ENCODE results near the gene NRG2.

NRG2 gene

DNA sequence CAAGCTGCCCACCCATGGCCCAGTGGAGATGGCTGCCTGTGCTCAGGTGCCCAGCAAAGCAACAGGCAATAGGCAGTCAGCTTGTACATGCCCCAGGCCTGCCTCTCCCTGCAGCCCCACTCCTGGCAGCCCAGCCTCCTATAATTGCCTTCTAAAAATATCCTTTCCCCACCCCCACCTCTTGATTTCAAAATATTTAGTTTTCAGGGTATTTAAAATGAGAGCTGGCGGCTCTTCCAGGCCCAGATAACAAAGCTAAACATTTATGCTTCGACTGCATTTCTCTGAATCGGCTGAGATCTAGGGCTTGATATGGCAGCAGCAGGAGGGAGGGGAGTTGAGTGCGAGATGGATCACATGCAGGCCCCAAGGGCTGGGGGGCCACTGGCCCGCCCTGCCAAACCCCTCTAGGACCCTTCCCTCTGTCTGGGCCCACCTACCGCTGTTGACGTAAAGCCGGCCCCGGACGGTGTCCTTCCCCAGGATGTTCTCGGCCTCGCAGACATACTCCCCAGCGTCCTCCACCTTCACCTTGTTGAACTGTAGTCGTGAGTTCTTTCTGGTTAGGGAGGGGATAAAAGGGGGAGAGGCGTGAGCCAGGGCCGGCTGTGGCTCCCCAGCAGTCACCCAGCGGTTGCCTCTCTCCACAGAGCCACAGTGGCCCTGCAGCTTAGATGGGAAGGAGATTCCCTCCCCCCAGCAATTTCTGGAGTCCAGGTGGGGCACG lies 162.5 kb downstream of the NRG2 start:
- DNase-seq (ENCODE audit: low spot score): no peak

DNA sequence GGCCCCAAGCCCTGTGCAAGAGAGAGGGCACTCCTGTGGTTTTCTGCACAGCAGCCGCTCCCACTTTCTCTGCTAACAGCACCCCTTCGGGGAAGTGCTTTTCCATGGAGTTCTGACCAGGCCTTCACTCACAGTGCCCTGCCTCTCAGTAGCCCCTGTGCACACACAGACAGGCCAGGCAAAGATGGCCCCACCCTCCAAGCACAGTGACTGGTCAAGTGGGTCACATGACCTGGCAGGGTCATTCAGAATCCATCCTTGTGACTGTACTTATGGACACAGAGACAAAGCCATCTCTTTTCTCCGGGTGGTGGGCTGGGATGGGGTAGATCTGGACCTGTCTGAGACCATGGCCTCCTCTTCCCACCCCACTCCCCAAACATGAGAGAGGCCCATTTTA lies 165.0 kb downstream of the NRG2 start:
- no peak for DNase-seq (ENCODE audit: low spot score)

DNA sequence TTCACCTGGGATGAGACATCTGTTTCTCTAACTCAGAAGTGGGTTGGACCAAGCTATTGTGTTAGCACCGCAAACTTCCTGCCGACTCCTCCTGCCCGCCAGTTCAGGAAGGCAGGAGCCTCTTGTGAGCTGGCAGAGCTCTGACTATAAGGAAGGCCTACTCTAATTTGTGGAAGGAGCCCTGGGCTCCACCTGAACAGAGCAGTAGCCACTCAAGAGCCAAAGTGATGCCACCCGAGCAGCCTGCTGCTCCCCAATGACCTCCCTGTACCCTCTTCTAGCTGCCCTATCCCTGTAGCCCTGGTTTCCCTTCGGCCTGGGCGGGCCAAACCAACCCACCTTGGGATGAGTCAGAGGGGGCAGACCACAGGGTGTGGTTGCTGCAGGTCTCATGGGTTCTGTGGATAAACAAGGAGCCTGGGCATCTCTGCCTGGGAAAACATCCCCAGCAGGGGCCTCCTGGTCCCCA lies 165.9 kb downstream of the NRG2 start:
- no peak for DNase-seq (ENCODE audit: low spot score)

DNA sequence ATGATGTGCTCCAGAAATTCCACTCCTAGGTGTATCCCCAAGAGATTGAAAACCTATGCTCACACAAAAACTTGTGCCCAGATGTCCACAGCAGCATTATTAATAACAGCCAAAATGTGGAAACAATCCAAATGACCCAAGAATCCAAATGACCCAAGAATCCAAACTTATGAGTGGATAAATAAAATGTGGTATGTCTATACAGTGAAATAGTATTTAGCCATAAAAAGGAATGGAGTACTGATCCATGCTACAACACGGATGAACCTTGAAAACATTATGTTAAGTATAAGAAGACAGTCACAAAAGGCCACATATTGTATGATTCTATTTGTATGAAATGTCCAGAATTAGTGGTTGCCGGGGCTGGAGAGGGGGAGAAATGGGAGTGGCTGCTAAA lies 167.1 kb downstream of the NRG2 start:
- no peak for DNase-seq (ENCODE audit: low spot score)

DNA sequence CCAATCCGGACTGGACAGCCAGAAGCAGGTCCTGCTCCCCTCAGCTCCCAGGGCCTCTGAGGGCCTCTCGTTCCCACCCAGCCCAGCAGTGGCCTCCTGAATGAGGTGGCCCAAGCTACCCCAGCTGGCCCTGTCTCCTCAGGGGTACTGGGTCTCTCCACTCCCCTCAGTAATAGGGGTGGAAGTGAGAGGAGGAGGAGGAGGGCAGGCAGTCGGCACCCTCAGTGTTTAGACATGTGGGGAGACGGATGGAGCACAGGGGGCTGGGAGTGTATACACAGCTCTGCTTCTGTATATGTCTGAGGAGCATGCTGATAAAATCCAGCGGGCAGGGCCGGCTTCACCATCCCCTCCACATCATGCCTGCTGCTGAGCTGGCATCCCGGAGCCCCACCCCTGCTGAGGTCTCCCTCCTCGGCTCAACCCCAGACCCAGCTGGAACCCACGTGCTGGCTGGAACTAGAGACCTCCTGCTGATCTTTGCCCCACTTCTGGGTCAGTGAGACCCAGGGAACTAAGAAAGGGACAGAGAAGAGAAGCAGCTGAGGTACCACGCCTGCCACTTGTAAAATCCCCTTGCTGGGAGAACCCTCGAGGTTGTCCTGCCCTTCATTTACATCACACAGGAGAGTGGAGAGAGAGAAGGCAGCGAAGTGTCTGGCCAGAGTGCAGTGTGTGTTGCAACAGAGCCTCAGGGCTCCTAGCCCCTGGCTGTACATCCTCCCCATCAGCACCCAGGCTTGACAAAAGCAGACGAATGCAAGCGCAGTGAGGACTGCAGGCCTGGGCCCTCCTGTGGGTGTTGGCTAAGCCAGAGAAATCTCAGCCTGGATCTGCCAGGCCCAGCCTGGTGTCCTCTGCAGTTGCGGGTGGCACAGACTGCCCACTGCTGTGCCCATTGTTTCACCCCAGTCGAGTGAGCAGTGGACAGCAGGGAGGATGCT lies 170.0 kb downstream of the NRG2 start:
- no peak for DNase-seq (ENCODE audit: low spot score)

GRCh38 chr5:139872052-139872766 lies 170.9 kb downstream of the NRG2 start:
- DNase-seq (ENCODE audit: low spot score): no peak

DNA sequence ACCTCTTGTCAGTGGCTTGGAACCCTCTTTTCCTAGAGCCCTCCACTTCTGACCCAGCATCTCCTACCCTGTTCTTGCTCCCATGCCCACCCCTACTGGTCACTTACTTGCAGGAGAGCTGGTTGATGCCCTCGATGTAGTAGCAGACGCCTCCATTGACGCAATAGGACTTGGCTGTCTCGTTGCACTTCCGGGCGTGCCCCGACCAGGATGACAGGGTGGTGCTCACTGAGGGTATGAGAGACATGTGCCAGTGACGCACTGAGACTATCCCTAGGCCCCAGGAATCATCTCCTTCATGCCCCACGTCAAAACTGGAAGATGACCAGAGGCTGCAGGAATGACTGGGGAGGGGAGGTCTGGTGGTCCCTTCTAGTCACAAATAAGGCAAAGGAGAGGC lies 171.5 kb downstream of the NRG2 start:
- no peak for DNase-seq (ENCODE audit: low spot score)

GRCh38 chr5:139870677-139871076 lies 172.4 kb downstream of the NRG2 start:
- no peak for DNase-seq (ENCODE audit: low spot score)

- DNase-seq (ENCODE audit: low spot score): no peak
Measured at GRCh38 chr5:139869042-139869790, 173.9 kb downstream of the NRG2 start.

- DNase-seq (ENCODE audit: low spot score): no peak
Measured at GRCh38 chr5:139867581-139867980, 175.5 kb downstream of the NRG2 start.

- DNase-seq (ENCODE audit: low spot score): no peak
Measured at GRCh38 chr5:139867109-139867508, 176.0 kb downstream of the NRG2 start.

DNA sequence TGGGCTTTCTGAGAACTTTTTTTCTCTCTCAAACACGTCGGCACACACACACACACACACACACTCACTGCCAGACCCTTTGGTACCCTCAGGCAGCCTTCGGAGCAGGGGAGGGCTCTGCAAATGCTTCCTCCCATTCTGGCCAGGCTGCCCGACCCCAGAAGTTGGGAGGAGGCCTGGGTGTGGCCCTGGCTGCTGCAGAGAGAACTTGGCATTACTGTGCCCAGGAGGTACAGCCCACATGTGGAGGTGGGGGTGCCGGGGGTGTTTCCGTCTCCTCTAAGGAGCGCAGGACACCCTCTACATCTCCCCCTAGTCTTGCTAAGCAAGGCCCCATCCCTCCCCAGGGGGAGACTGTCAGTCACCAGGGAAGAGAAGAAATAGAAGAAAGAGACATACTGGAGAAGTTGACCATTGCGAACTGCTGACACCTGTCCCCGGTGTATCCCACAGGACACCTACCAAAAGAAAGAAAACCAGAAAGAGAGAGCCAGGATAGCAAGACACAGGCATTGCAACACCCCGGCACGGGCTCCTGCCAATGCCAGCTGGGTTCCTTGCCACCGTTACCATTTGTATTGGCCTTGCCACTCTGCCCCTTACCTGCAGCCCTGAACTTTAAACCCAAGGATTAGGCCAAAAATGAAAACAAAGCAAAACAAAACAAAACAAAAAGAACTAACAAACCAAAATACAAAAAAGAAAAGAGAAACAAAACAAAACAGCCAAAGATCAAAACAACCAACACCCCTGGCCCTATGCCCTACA lies 178.2 kb downstream of the NRG2 start:
- DNase-seq (ENCODE audit: low spot score): no peak

- peak; percentile 81 for DNase-seq (ENCODE audit: low spot score)
Measured at GRCh38 chr5:139863855-139864558, 179.1 kb downstream of the NRG2 start.

DNA sequence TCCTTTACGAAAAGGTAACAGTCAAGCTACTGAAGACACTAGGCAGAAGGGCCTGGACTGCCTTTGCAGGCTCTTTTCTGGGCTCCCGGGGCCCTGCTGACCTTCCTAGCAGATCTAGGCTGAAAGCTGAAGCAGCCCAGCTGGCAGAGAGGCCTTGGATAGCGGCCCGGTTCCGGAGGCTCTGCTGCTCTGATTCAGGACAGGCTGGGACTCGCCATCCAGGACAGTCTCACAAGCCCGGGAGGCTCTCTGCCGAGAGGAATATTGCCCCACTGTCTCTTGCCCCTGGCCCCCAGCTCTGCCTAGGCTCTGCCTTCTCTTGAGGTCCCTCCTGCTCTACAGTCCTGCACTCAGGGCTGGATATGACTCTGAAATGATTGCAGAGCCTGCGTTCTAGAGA lies 179.7 kb downstream of the NRG2 start:
- DNase-seq (ENCODE audit: low spot score): no peak

- DNase-seq (ENCODE audit: low spot score): no peak
Measured at GRCh38 chr5:139862803-139863202, 180.3 kb downstream of the NRG2 start.

DNA sequence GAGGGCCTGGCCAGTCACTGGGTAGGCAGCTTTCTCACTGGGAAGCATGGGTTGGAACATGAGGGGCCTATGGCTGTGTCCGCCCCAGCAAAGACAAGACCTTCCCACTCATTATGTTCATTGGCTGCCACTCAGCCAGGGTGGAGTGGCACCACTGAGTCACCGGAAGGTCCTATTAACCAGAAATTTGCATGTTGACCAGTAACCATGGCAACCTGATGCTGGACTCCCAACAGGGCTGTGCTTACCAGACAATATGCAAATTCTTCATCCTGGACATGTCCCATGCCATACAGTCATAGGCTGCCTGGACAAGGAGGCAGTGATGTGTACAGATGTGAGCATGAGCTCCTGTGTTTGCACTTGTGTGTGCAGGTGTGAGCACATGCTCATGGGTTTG lies 180.8 kb downstream of the NRG2 start:
- peak; percentile 54 for DNase-seq (ENCODE audit: low spot score)

DNA sequence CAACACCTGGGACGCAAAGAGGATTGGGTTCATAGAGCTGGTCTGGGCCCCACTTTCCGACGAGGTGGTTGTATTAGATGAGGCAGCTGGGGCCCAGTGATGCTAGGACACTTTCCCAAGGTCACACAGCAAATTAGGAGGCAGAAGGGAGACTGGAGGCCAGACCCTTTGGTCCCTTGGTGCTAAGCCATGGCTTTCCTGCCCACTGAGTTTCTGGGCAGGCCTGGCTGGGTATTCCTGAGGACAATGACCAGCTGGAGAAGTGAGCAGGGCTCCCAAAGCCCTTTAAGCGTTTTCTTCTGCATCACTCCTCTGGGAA lies 181.3 kb downstream of the NRG2 start:
- DNase-seq (ENCODE audit: low spot score): no peak

- DNase-seq (ENCODE audit: low spot score): no peak
Measured at GRCh38 chr5:139861021-139861888, 181.8 kb downstream of the NRG2 start.

GRCh38 chr5:139859013-139859412 lies 184.1 kb downstream of the NRG2 start:
- no peak for DNase-seq (ENCODE audit: low spot score)

DNA sequence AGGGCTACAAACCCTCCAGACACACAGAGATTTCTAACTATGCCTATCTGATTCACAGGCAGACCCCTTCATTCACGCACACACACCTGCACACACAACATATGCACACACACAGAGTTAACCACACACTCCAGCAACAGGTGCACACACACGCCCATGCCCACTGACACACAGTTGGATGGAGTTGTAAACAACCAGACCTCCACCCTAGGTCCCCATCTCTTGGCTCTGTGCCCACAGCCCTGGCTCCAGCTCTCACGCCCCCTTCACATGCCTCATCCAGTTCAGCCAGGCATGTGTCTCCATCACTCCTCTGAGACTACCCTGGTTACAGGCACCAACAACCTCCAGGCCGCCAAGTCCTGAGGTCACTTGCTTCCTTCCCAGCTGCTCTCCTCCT lies 186.4 kb downstream of the NRG2 start:
- DNase-seq (ENCODE audit: low spot score): no peak

Measured in AG08395 (cell line).